Muscle layer of duodenum (tissue), 2 donors: ENCODE results near the gene KNOP1.
A peak's percentile ranks its signal among the peaks of the same experiment; 100 is the strongest.

ENCODE experiments used
- H3K27ac ChIP-seq: one replicate; pipeline ENCODE4 v1.7.0; 2013; ENCODE audit warnings: mild to moderate bottlenecking, low read length
- H3K27me3 ChIP-seq: one replicate; pipeline ENCODE4 v1.7.0; 2013; ENCODE audit warnings: low read depth, mild to moderate bottlenecking, control low read depth, low read length
- H3K36me3 ChIP-seq, 2 donors: one replicate each; pipeline ENCODE4 v1.7.0; 2013; ENCODE audit warnings: low read length in 2 of 2, control low read depth in 1 of 2, mild to moderate bottlenecking in 1 of 2; ENCODE audit not compliant: insufficient read depth in 2 of 2, control insufficient read depth in 1 of 2
- H3K4me1 ChIP-seq, 2 donors: one replicate each; pipeline ENCODE4 v1.7.0; 2013; ENCODE audit warnings: low read length in 2 of 2, mild to moderate bottlenecking in 2 of 2, control low read depth in 1 of 2, moderate library complexity in 1 of 2; ENCODE audit not compliant: insufficient read depth in 2 of 2, control insufficient read depth in 1 of 2
- H3K4me3 ChIP-seq, 2 donors: one replicate each; pipeline ENCODE4 v1.7.0; 2013; ENCODE audit warnings: low read length in 2 of 2, low read depth in 1 of 2, mild to moderate bottlenecking in 1 of 2
- H3K9me3 ChIP-seq, 2 donors: one replicate each; pipeline ENCODE4 v1.7.0; 2013; ENCODE audit warnings: low read length in 2 of 2, control low read depth in 1 of 2, mild to moderate bottlenecking in 1 of 2; ENCODE audit not compliant: control insufficient read depth in 1 of 2
- donor health status: healthy.

KNOP1 gene

GRCh38 chr16:19712418-19713058, 5.5 kb downstream of the KNOP1 start:
- Histone ChIP-seq H3K9me3 (no peaks in the 10 kb centered on the region), H3K4me3 (no peak overlapping the region), H3K36me3 (peaks cover 20 to 38% of the 10 kb centered on the region in 2 donors), H3K4me1 (peaks cover 0 to 14% of the 10 kb centered on the region in 2 donors), H3K27ac (no peak overlapping the region), H3K27me3 (no peaks in the 10 kb centered on the region)

GRCh38 chr16:19711643-19712042, 6.4 kb downstream of the KNOP1 start:
- peaks cover 0 to 8% of the 10 kb centered on the region in 2 donors for H3K4me1 ChIP-seq
- H3K27me3 ChIP-seq, result no peaks in the 10 kb centered on the region
- no peak overlapping the region for H3K4me3 ChIP-seq
- peaks cover 20 to 43% of the 10 kb centered on the region in 2 donors for H3K36me3 ChIP-seq
- no peak overlapping the region for H3K27ac ChIP-seq
- H3K9me3 ChIP-seq, result no peaks in the 10 kb centered on the region

- H3K9me3 ChIP-seq, result no peaks in the 10 kb centered on the region
- H3K4me1 ChIP-seq, result peaks cover 0 to 2% of the 10 kb centered on the region in 2 donors
- H3K36me3 ChIP-seq, result peaks cover 24 to 45% of the 10 kb centered on the region in 2 donors
- H3K4me3 ChIP-seq, result no peak overlapping the region
- H3K27me3 ChIP-seq, result no peaks in the 10 kb centered on the region
- no peak overlapping the region for H3K27ac ChIP-seq
Measured at GRCh38 chr16:19710991-19711545, 7.0 kb downstream of the KNOP1 start.

- H3K36me3 ChIP-seq, result peaks cover 24 to 52% of the 10 kb centered on the region in 2 donors
- no peak overlapping the region for H3K27ac ChIP-seq
- H3K9me3 ChIP-seq, result no peaks in the 10 kb centered on the region
- H3K4me1 ChIP-seq, result no peaks in the 10 kb centered on the region
- H3K4me3 ChIP-seq, result no peak overlapping the region
- no peaks in the 10 kb centered on the region for H3K27me3 ChIP-seq
Measured at GRCh38 chr16:19710191-19710908, 7.7 kb downstream of the KNOP1 start.

GRCh38 chr16:19709381-19710136, 8.5 kb downstream of the KNOP1 start:
- Histone ChIP-seq H3K27me3 (no peaks in the 10 kb centered on the region), H3K4me1 (no peaks in the 10 kb centered on the region), H3K4me3 (no peak overlapping the region), H3K36me3 (peaks cover 26 to 57% of the 10 kb centered on the region in 2 donors), H3K27ac (no peak overlapping the region), H3K9me3 (no peaks in the 10 kb centered on the region)

- no peaks in the 10 kb centered on the region for H3K27me3 ChIP-seq
- no peak overlapping the region for H3K27ac ChIP-seq
- H3K36me3 ChIP-seq, result peaks cover 28 to 56% of the 10 kb centered on the region in 2 donors
- no peaks in the 10 kb centered on the region for H3K4me1 ChIP-seq
- no peak overlapping the region for H3K4me3 ChIP-seq
- H3K9me3 ChIP-seq, result no peaks in the 10 kb centered on the region
Measured at GRCh38 chr16:19708296-19709205, 9.5 kb downstream of the KNOP1 start.

GRCh38 chr16:19707569-19708295, 10.3 kb downstream of the KNOP1 start:
- H3K9me3 ChIP-seq, result no peaks in the 10 kb centered on the region
- H3K36me3 ChIP-seq, result peaks cover 28 to 63% of the 10 kb centered on the region in 2 donors
- no peak overlapping the region for H3K4me3 ChIP-seq
- no peaks in the 10 kb centered on the region for H3K27me3 ChIP-seq
- H3K4me1 ChIP-seq, result no peaks in the 10 kb centered on the region
- no peak overlapping the region for H3K27ac ChIP-seq

GRCh38 chr16:19706846-19707245, 11.2 kb downstream of the KNOP1 start:
- Histone ChIP-seq H3K9me3 (no peaks in the 10 kb centered on the region), H3K4me1 (no peaks in the 10 kb centered on the region), H3K27me3 (no peaks in the 10 kb centered on the region), H3K36me3 (peaks cover 28 to 70% of the 10 kb centered on the region in 2 donors), H3K4me3 (no peak overlapping the region), H3K27ac (no peak overlapping the region)

GRCh38 chr16:19705843-19706242, 12.2 kb downstream of the KNOP1 start:
- Histone ChIP-seq H3K27ac (no peak overlapping the region), H3K9me3 (no peaks in the 10 kb centered on the region), H3K27me3 (no peaks in the 10 kb centered on the region), H3K4me1 (peaks cover 2 to 4% of the 10 kb centered on the region in 2 donors), H3K36me3 (peaks cover 34 to 72% of the 10 kb centered on the region in 2 donors), H3K4me3 (no peak overlapping the region)

- Histone ChIP-seq H3K4me1 (peaks cover 10 to 11% of the 10 kb centered on the region in 2 donors), H3K4me3 (no peak overlapping the region), H3K27me3 (no peaks in the 10 kb centered on the region), H3K9me3 (no peaks in the 10 kb centered on the region), H3K27ac (peak overlapping the region; percentile 4), H3K36me3 (peaks cover 37 to 65% of the 10 kb centered on the region in 2 donors)
Measured at GRCh38 chr16:19705146-19705501, 12.9 kb downstream of the KNOP1 start.
